NCI-H2029 treated with DMSO at 0.1 percent for 48 hours (cell line): Measurements from ENCODE around the gene ANKRD28.
"Not testable (repeated sequence)": the region's sequence is repeated elsewhere in the genome, so short reads cannot be mapped to it uniquely, and the experiment has no call there.

ENCODE experiments used
- DNase-seq: peaks from one replicate; lab custom pipeline; 2025; lab: John Stamatoyannopoulos, UW

ANKRD28 gene

GRCh38 chr3:15771444-15771843 is 26.3 kb downstream of the ANKRD28 start:
- no peak for DNase-seq

DNA sequence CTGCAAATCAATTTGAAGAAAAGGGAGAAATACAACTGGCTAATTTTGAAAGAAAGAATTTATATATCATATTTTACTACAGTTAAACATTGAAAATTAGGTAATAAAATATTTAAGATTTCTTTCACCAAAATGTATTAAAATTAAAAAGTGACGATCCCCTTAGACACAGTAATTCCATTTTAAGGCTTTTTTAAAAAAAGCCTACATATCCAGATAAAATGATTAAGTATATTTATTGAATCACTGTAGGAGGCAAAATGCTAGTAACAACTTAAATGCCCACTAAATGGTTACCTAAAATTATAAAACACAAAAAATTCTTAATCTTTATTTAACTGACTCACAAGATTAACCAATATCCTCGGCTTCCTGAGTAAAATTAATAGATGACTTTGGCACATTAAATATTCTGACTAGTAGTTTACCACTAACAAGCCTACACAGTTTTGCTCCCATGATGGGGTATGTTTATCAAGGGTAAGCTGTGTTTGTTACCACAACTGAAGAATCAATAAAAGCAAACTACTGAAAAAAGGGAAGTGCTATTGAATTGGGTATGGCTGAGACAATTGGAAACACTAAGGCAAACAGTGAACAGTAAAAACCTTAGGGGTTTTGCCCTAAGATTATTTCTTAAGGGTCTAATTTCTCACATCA is 28.4 kb downstream of the ANKRD28 start:
- no peak for DNase-seq

DNA sequence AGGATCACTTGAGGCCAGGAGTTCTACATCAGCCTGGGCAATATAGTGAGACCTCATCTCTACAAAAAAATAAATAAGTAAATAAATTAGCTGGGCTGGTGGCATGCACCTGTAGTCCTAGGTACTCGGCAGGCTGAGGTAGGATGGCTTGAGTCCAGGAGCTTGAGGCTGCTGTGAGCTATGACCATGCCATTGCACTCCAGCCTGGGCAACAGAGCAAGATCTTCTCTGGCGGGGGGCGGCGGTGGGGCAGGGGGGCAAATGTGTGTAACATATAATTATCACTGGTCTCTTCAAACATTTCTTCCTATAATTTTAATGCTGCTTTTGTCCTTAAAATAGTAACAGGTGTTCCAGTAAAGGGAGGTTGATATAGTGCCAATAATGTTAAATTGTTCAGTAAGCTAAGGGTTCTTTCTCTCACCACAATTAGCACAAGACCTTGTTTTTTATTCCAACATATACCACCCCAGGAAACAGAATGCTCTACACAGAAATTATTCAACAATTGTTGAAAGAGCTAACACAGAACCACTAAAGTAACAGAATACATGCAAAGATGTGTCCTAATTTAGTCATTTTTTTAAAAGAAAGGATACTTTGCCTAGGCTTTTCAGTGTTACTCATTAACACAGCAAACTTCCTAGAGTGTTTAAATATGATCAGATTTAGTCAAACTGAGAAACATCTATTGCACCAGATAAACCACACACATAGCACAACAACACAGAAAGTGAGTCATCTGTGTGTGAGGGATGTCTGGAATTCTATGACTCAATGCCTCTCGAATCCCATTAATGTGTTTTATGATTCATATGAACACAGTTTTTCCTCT is 29.1 kb downstream of the ANKRD28 start:
- DNase-seq, result no peak

- DNase-seq, result no peak
Measured at GRCh38 chr3:15766406-15766805, 31.4 kb downstream of the ANKRD28 start.

- no peak for DNase-seq
Measured at GRCh38 chr3:15758295-15758694, 39.5 kb downstream of the ANKRD28 start.

GRCh38 chr3:15757824-15758223 is 40.0 kb downstream of the ANKRD28 start:
- DNase-seq, result no peak

- DNase-seq, result no peak
Measured at GRCh38 chr3:15756505-15756904, 41.3 kb downstream of the ANKRD28 start.

- DNase-seq, result no peak
Measured at GRCh38 chr3:15755780-15756179, 42.0 kb downstream of the ANKRD28 start.

DNA sequence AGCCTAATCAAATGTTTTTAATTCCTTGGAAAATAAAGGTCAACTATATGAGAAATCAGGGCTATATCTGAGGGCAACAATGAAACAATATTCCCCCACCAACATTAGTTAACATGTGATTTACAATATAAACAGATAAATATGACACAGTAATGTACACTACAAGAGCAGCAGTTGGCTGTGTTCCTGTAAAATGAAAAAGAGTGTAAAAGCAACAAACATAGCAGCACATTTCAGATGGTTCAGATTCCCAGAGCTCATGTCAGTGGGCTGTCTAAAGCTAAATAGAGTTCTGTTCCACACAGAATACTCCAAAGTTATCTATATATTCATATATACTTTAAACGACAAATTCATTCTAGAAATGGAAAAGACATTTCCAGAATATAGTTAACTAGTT is 42.6 kb downstream of the ANKRD28 start:
- DNase-seq, result no peak

DNA sequence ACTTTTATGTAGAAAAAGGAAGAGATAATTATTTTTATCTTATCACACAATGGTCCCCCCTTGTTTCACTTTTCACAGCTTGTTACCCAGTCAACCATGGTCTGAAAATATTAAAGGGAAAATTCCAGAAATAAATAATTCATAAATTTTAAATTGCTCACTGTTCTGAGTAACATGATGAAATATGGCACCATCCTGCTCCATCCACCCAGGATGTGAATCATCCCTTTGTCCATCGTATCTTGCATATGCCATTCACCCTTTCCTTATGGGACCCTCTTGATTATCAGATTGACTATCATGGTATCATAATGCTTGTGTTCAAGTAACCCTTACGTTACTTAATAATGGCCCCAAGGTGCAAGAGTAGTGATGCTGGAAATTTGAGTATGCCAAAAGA is 43.7 kb downstream of the ANKRD28 start:
- DNase-seq, result no peak

GRCh38 chr3:15753056-15753710 is 44.6 kb downstream of the ANKRD28 start:
- DNase-seq, result no peak

GRCh38 chr3:15750879-15751278 is 46.9 kb downstream of the ANKRD28 start:
- no peak for DNase-seq

DNA sequence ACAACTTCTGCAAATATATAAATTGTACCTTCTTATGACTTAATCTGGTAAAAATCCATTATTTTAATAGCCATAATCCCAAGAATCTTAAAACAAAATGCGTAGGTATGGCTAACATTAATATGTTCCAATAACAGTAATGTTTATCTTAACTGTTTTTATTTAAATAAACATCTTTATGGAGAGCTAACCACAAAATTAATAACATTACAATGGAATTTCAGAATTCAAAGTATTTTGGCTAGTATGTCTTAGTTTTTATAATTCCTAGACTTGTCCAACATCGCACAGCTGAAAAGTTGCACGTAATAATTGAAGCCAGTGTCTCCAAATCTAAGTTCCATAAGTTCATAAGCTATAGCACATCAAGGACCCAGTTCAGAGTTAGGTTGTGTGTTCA is 47.6 kb downstream of the ANKRD28 start:
- no peak for DNase-seq

GRCh38 chr3:15745896-15746295 is 51.9 kb downstream of the ANKRD28 start:
- DNase-seq, result not testable (repeated sequence)

GRCh38 chr3:15744176-15744575 is 53.6 kb downstream of the ANKRD28 start:
- no peak for DNase-seq

DNA sequence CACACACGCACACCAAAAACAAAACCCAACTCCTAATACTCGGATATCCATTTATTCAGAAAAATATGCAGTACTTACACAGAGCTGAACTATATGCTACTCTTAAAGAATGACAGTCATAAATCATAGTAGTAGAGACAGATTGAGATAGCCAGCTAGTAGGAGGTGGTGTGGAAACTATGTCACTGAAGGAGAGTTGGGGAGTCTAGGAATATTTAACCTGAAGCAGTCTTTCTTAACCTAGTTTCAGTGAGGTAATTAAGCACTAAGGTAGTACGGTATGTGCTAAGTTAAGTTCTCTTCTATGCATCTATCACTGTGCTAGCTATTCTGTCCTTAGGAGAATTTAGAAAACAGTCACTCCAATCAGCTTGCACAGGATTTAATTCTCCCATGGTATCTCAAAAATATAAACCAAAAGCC is 54.2 kb downstream of the ANKRD28 start:
- no peak for DNase-seq

DNA sequence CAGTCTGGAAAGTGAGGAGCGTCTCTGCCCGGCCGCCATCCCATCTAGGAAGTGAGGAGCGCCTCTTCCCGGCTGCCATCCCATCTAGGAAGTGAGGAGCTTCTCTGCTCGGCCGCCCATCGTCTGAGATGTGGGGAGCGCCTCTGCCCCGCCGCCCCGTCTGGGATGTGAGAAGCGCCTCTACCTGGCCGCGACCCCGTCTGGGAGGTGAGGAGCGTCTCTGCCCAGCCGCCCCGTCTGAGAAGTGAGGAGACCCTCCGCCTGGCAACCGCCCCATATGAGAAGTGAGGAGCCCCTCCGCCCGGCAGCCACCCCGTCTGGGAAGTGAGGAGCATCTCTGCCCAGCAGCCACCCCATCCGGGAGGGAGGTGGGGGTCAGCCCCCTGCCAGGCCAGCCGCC is 55.5 kb downstream of the ANKRD28 start:
- not testable (repeated sequence) for DNase-seq

DNA sequence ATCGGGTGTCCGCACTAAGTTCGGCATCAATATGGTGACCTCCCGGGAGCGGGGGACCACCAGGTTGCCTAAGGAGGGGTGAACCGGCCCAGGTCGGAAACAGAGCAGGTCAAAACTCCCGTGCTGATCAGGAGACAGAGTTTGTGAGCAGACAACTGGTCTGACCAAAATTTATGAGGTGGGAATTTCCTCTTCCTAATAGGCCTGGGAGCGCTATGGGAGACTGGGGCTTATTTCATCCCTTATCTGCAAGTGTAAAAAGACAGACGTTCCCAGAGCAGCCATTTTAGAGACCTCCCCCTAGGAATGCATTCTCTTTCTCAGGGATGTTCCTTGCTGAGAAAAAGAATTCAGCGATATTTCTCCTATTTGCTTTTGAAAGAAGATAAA is 59.2 kb downstream of the ANKRD28 start:
- not testable (repeated sequence) for DNase-seq

DNA sequence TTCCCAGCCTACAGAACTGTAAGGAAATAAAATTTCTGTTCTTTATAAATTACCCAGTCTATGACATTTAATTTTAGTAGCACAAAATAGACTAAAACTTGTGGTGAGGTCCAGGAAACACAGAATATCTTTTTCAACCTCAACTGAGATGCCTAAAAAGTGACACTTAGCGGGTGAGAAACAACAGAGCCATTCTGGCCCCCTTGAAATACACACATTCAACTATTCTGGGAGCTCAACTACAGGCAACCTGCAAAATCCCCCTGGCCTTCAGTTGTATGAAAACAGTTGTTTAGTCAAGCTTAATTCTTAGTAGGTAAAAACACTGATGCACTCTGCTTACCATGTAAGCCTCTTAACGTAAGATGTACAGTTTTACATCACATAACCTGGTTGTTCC is 66.8 kb downstream of the ANKRD28 start:
- no peak for DNase-seq

DNA sequence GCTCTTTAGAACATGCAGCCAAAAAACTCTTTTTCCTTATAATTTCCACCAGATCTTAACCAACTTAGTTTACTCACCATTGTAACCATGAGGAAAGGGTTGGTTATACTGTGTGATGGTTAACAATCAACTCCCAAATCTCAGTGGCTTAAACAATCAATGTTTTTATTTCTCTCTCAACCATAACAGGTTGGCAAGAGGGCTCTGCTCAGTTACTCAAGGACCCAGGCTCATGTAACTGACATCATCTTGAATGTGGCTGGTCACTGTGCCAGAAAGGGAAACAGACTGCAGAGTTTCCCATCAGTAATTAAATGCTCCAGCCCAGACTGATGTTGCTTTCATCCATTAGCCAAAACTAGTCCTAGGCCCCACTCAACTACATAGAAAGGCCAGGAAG is 69.0 kb downstream of the ANKRD28 start:
- DNase-seq, result no peak

- no peak for DNase-seq
Measured at GRCh38 chr3:15726881-15727280, 70.9 kb downstream of the ANKRD28 start.

DNA sequence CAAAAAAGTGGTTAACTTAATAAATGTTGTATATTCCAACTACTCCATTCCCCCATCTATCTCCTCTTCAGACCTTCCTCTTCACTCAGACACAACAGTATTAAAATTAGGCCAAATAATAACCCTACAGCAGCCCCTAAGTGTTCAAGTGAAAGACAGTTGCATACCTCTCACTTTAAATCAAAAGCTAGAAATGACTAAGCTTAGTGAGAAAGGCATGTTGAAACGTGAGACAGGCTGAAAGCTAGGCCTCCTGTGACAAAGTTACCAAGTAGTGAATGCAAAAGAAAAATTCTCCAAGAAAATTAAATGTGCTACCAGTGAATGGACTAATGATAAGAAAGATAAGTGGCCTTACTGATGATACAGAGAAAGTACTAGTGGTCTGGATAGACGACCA is 71.7 kb downstream of the ANKRD28 start:
- no peak for DNase-seq

DNA sequence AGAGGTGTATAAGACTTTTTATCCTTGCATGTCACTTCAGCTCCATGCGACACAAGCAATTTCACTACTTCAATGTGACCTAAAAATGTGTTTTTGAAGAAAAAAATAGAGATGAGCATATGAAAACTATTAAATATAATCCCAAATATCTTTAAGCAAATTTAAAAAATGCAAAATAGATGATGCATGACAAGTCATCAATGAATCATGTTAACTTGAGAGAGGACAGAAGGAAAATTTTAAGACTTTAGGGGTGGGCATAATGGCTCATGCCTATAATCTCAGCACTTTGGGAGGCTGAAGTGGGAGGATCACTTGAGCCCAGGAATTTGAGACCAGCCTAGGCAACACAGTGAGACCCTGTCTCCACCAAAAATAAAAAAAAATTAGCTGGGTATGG is 73.3 kb downstream of the ANKRD28 start:
- no peak for DNase-seq
